ENCODE data around the gene POLR3B.

DNA sequence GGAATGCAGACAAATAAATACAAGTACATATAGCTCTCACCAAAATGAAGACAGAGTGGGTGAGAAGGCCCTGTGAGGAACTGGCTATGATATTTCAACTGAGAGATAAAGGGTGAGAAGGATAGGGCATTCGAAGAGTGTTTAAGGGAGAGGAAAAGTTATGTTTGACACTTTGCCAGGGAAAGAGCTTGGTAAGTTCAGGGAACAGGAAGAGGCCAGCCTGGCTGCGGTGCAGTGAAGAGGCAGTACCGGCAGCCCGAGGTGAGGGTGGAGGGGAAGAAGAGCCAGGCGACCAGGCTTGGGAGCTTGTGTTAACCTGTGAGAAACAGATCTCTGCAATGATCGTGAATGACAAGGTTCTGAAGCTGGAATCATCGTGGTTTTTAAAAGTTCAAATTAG lies 140.5 kb downstream of the POLR3B start:
- TF ChIP-seq POLR2AphosphoS5 (IDR thresholded peaks at IDR 0.05; ENCODE audit: borderline replicate concordance, low read depth, low read length) (no peak), EZH2 (IDR thresholded peaks at IDR 0.05) (no peak), FOXP2 (optimal IDR thresholded peaks at IDR 0.05; ENCODE audit: control extremely low read depth, extremely low read length, insufficient read depth) (no peak)
